Endodermal cell (in vitro differentiated cells): ENCODE results near the gene CSGALNACT2. TPM values are rescaled to one million over a fixed set of nuclear protein-coding genes. Genes with fewer than 3 reads are reported as not detected.

ENCODE experiments used
- DNase-seq: peaks from one replicate; pipeline ENCODE4 v3.0.0-alpha.2; 2017
- H3K27ac ChIP-seq: 2 replicates; pipeline ENCODE4 v1.5.1; 2013; ENCODE audit warnings: mild to moderate bottlenecking, low read depth, low read length, moderate library complexity
- H3K27me3 ChIP-seq: 2 replicates; pipeline ENCODE4 v1.6.1; 2013; ENCODE audit warnings: mild to moderate bottlenecking, low read length, moderate library complexity; ENCODE audit not compliant: insufficient read depth, control insufficient read depth, poor library complexity, severe bottlenecking
- H3K36me3 ChIP-seq: 2 replicates; pipeline ENCODE4 v1.7.0; 2013; ENCODE audit warnings: mild to moderate bottlenecking, low read length, moderate library complexity; ENCODE audit not compliant: control insufficient read depth, insufficient read depth
- H3K4me1 ChIP-seq: one replicate; pipeline ENCODE4 v1.7.0; 2013; ENCODE audit warnings: low read length; ENCODE audit not compliant: control insufficient read depth, insufficient read depth
- H3K4me3 ChIP-seq: 2 replicates; pipeline ENCODE4 v1.5.1; 2013; ENCODE audit warnings: mild to moderate bottlenecking, low read length, moderate library complexity
- H3K9ac ChIP-seq: 2 replicates; pipeline ENCODE4 v1.6.1; 2013; ENCODE audit warnings: mild to moderate bottlenecking, low read length, moderate library complexity; ENCODE audit not compliant: poor library complexity, severe bottlenecking; ENCODE audit errors: extremely low read depth
- H3K9me3 ChIP-seq: 2 replicates; pipeline ENCODE4 v1.6.1; 2013; ENCODE audit warnings: mild to moderate bottlenecking, low read length, moderate library complexity; ENCODE audit not compliant: control insufficient read depth
- H3K27ac Mint-ChIP-seq: 2 replicates; pipeline ENCODE4 v1.8.0; 2020; ENCODE audit warnings: mixed read lengths
- H3K27me3 Mint-ChIP-seq: 2 replicates; pipeline ENCODE4 v1.8.0; 2021; ENCODE audit warnings: mild to moderate bottlenecking, mixed read lengths; ENCODE audit not compliant: insufficient read depth
- H3K36me3 Mint-ChIP-seq: 2 replicates; pipeline ENCODE4 v1.8.0; 2020; ENCODE audit warnings: low read depth, mixed read lengths
- H3K4me1 Mint-ChIP-seq: 2 replicates; pipeline ENCODE4 v1.8.0; 2020; ENCODE audit warnings: mixed read lengths
- H3K4me3 Mint-ChIP-seq: 2 replicates; pipeline ENCODE4 v1.8.0; 2020; ENCODE audit warnings: mild to moderate bottlenecking, moderate library complexity, mixed read lengths
- H3K9me3 Mint-ChIP-seq: 2 replicates; pipeline ENCODE4 v1.8.0; 2020; ENCODE audit warnings: mild to moderate bottlenecking, mixed read lengths
- WGBS, 2 experiments: methylation state at CpG; one replicate each; pipeline versions ENCODE4 v1.1.5 to v1.1.7; 2013; ENCODE audit warnings: missing lambda C conversion rate in 2 of 2, mixed read lengths in 1 of 2; ENCODE audit not compliant: insufficient coverage in 1 of 2, insufficient read length in 1 of 2; 5-methylcytosine and 5-hydroxymethylcytosine counted together
- total RNA-seq, 2 donors: library from RNA; stranded (reverse); fragmentation: NEBNext Ultra II Directional in 1 of 2; extraction: Animal tissue kit (Norgen Biotek cat#: 25700) in 1 of 2; gene quantifications; 2 replicates in 1 of 2; 3 replicates in 1 of 2; pipeline ENCODE4 v1.2.1, GENCODE V29; 2021
- TF ChIP-seq, protein P1 (sequence below): fragments of 200-600 bp; sonication (generic); conservative IDR thresholded peaks from 2 replicates; pipeline ENCODE4 v1.5.0; 2021; ENCODE audit warnings: antibody characterized with exemption, mild to moderate bottlenecking

Gene CSGALNACT2
- total RNA-seq, 2 donors from 2014 or later, result 7.3 to 8.6 TPM

GRCh38 chr10:43212043-43212721 lies 73.9 kb downstream of the CSGALNACT2 start:
- peaks cover 2% of the 10 kb centered on the region for H3K27me3 Mint-ChIP-seq
- WGBS, 2 experiments, result 80 to 85% methylated on average over 1 to 13 of the region's 13 CpGs
- no peaks in the 10 kb centered on the region for H3K4me1 Mint-ChIP-seq
- H3K36me3 Mint-ChIP-seq, result no peaks in the 10 kb centered on the region
- Histone ChIP-seq H3K9me3 (no peaks in the 10 kb centered on the region), H3K9ac (no peak overlapping the region), H3K4me1 (no peaks in the 10 kb centered on the region), H3K27ac (no peak overlapping the region), H3K36me3 (no peaks in the 10 kb centered on the region), H3K27me3 (no peaks in the 10 kb centered on the region), H3K4me3 (no peak overlapping the region)
- H3K9me3 Mint-ChIP-seq, result no peaks in the 10 kb centered on the region
- TF ChIP-seq, protein P1, sequence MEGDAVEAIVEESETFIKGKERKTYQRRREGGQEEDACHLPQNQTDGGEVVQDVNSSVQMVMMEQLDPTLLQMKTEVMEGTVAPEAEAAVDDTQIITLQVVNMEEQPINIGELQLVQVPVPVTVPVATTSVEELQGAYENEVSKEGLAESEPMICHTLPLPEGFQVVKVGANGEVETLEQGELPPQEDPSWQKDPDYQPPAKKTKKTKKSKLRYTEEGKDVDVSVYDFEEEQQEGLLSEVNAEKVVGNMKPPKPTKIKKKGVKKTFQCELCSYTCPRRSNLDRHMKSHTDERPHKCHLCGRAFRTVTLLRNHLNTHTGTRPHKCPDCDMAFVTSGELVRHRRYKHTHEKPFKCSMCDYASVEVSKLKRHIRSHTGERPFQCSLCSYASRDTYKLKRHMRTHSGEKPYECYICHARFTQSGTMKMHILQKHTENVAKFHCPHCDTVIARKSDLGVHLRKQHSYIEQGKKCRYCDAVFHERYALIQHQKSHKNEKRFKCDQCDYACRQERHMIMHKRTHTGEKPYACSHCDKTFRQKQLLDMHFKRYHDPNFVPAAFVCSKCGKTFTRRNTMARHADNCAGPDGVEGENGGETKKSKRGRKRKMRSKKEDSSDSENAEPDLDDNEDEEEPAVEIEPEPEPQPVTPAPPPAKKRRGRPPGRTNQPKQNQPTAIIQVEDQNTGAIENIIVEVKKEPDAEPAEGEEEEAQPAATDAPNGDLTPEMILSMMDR, result no peak
- H3K4me3 Mint-ChIP-seq, result no peak overlapping the region
- DNase-seq, result no peak
- H3K27ac Mint-ChIP-seq, result no peak overlapping the region

DNA sequence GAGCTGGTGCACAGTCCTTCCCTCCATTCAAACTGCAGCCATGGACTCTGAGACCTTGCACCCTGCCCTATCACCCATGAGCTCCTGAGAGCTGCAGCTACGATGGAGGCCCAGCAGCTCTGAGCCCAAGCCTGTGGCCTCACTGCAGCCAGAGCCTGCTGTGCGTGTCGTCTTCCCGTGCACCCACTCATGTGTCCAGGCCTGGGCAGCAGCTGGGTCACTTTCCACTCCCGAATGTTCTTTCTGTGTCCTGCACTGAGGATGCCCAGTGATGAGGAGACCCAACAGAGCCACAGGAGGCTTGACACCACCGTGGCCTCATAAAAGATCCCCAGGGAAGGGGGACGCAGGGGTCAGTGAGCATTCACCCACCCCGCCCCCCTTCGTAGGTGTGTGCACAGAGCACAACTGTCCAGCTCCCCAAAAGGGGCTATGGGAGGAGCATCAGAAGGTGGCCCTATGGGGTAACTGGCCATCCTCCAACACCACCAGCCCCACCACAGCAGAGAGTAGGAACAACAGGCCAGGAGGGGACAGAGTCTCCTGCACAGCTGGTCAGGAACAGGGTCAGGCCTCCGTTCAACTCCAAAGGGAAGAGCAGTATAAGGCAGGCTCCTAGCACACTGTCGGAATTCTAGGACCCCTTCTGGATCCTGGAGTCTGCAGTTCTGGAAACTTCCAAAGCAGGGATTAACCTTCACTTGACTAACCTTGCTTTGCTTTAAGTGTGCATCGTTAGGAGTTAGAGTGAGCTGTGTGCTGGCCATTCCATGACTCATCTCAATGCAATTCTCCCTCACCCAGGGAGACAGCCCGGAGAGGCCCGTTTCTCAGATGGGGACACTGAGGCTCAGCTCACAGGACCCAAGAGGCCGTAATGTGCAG lies 76.1 kb downstream of the CSGALNACT2 start:
- WGBS, 2 experiments, result 86 to 89% methylated on average over 9 to 15 of the region's 15 CpGs
- Mint-ChIP-seq H3K27ac (no peak overlapping the region), H3K36me3 (no peaks in the 10 kb centered on the region), H3K4me1 (no peaks in the 10 kb centered on the region), H3K27me3 (peaks cover 4% of the 10 kb centered on the region), H3K4me3 (no peak overlapping the region), H3K9me3 (no peaks in the 10 kb centered on the region)
- Histone ChIP-seq H3K27me3 (no peaks in the 10 kb centered on the region), H3K27ac (no peak overlapping the region), H3K9me3 (no peaks in the 10 kb centered on the region), H3K36me3 (no peaks in the 10 kb centered on the region), H3K9ac (no peak overlapping the region), H3K4me1 (no peaks in the 10 kb centered on the region), H3K4me3 (no peak overlapping the region)
- TF ChIP-seq, protein P1, result no peak
- no peak for DNase-seq

DNA sequence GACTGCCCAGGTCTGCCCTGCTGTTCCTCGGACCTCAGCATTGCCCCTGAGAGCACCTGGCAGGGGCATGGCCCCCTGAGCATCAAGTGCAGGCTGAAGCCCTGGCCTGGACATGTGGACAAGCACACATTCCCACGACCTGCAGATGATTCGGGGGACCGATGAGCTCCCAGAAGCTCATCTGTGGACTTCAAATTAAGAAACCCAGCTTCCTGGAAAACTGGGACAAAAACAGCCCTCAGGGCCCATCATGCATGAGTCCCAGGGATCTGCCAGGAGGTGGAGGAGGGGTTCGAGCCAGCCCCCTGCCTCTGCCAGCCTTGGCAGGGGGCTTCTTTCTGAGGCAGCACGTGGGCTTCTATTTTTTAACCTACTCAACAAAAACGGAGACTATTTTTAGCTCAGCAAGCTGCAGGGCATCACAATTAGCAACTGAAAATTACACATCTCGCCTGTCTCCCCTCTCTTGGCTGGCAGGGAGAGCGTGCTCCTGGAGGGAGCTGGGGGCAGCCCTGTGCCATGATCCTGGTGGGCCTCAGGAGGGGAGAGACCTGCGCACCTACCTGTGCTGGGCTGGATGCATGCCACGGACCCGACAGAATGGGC lies 76.8 kb downstream of the CSGALNACT2 start:
- Histone ChIP-seq H3K9ac (no peak overlapping the region), H3K36me3 (no peaks in the 10 kb centered on the region), H3K9me3 (no peaks in the 10 kb centered on the region), H3K27me3 (no peaks in the 10 kb centered on the region), H3K4me1 (no peaks in the 10 kb centered on the region), H3K27ac (no peak overlapping the region), H3K4me3 (no peak overlapping the region)
- TF ChIP-seq, protein P1, result no peak
- Mint-ChIP-seq H3K27me3 (peaks cover 4% of the 10 kb centered on the region), H3K36me3 (no peaks in the 10 kb centered on the region), H3K4me1 (no peaks in the 10 kb centered on the region), H3K9me3 (no peaks in the 10 kb centered on the region), H3K4me3 (no peak overlapping the region), H3K27ac (no peak overlapping the region)
- 81% methylated on average over 7 to 12 of the region's 12 CpGs for WGBS, 2 experiments
- DNase-seq, result no peak
